HG02759 (cell line): ENCODE measurements around the gene KIFBP.
"Not testable (repeated sequence)": the region's sequence is repeated elsewhere in the genome, so short reads cannot be mapped to it uniquely, and the experiment has no call there.

Source experiments
- ATAC-seq: cut with Tn5 transposase; IDR thresholded peaks from one replicate; pipeline ENCODE4 v1.9.1; 2021; ENCODE audit warnings: mild to moderate bottlenecking, moderate library complexity; ENCODE audit not compliant: unreplicated experiment

KIFBP gene

DNA sequence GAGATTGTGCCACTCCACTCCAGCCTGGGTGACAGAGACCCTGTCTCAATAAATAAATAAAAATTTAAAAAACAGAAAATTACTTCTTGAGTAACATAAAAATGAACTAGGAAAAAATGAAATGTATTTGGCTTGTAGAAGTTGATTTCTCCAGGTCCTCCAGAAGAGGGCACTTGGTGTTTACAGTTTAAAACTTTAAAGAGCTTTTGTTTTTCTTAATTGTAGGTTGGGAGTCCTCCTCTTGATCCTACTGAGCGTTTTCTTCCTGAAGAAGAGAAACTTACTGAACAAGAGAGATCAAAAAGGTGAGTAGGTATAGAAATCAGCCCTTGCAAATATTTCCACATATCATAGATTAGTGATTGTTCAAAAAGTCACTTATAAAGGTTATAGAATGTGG lies 16.2 kb downstream of the KIFBP start:
- ATAC-seq, result no peak

DNA sequence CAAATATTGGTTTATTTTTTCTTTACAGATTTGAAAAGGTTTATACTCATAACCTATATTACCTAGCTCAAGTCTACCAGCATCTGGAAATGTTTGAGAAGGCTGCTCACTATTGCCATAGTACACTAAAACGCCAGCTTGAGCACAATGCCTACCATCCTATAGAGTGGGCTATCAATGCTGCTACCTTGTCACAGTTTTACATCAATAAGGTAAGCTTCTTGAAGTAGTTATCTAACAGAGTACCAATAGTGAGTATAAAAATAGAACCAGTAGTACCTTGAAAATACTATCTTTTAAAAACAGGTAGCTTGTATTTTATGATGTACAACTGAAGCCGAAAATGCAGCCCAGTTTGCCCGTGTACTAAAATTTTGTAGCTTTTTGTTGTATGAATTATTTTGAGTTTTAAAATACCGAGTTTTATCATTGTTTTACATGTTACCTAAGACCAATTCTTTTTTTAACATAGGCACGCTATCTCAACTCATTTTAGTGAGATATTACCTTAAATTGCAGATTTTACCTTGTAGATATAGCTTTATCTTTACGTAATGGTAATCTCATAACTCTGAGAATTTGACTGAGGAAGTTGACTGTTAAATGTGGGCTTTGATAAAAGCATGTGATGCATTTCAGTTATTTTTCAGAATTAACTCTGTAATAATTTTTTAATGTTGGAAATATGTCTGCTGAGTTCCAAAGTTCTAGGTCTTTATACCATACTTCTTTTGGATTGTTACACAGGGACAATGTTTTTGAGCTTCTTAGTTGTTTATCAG lies 17.3 kb downstream of the KIFBP start:
- no peak for ATAC-seq

DNA sequence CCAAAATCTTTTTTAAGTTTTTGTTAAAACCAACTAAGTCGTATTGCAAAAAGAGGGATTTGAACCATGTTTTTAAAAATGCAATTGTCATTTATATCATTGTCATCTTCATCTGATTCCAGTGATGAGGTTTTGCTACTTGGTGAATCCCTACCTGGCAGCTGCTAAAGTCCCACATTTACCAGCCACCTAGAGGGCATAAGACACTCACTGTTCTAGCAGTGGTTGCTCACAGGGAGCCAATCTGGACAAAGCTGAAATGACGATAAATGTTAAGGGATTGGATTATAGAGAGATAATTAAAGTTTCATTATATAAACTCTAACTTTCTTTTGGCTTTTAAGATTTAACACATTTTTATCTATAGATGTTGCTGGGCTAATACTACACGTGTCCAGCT lies 18.7 kb downstream of the KIFBP start:
- no peak for ATAC-seq

DNA sequence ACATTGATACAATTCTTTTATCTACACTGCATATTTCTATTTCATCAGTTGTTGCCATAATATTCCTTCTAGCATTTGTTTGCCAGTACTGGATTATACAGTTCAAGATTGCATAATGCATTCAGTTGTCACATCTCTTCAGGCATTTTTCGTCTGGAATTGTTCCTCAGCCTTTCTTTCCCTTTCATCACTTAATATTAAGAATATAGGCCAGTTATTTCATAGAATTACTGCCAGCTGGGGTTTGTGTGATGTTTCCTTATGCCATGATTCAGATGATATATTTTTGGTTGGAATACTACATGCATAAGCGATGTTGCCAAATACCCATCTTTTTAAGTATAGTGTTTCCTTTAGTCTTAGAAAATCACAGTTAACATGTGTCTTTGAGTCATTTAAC lies 20.8 kb downstream of the KIFBP start:
- ATAC-seq, result no peak

DNA sequence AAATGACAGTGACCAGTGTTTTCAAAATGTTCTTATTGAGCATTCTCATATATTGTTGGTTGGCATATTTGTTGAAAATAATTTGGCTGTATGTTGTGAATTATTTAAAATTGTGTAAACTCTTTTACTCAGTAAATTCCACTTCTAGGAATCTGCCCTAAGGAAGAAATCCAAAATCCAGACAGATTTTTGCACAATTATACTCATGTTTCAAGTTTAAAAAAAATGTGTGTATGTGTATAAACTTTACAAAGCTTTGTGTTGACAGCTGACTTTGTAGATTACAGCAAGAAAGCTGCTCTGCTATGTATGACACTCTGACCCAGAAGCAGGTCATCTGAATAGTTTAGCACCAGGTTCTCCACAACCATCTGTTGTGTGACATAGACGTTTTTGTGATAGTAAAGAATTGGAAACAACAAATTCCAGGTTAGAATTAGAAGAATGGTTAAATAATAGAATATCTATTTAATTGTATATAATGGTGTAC lies 21.6 kb downstream of the KIFBP start:
- no peak for ATAC-seq

DNA sequence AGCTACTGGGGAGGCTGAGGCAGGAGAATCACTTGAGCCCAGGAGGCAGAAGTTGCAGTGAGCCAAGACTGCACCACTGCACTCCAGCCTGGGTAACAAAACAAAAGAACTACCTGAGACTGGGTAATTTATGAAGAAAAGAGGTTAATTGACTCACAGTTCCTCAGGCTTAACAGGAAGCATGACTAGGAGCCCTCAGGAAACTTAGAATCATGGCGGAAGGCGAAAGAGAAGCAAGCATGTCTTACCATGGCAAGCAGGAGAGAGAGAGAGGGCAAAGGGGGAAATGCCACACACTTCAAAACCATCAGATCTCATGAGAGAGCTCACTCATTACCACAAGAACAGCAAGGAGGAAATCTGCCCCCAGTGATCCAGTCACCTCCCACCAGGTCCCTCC lies 24.2 kb downstream of the KIFBP start:
- ATAC-seq, result not testable (repeated sequence)

DNA sequence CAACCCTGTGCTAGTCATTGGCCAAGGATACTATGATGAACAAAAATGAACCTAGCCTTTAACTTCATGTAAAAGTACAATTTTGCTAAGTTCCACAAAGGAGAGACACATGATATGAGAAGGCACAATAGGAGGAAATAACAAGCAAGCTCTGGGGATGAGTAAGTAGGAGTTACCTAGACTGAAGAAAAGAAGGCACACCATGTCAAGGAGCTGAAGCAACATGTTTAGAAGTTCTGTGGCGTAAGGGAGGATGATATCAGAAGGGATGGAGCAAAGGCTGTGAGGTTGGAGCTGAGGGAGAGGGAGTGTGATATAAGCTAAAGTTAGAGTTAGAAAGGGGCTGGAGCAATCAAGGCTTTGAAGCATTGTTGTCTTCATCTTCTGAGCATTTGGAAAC lies 25.6 kb downstream of the KIFBP start:
- no peak for ATAC-seq

DNA sequence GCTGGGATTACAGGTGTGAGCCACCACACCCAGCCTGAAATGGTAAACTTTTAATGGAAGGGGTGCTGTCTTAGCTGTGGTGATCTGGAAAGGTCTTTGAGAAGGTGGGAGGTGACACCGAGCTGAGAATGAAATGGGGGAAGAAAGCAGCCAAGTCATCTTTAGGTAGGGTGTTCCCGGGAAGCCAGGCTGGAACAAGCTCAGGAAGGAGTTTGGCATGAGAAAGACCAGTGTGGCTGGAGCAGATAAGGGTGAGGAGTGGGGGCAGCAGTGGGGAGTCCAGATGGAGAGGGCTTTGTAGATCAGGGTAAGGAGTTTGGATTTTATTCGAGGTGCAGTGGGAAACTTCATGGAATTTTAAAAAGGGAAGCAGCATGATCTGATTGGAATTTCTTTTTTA lies 30.0 kb downstream of the KIFBP start:
- no peak for ATAC-seq

DNA sequence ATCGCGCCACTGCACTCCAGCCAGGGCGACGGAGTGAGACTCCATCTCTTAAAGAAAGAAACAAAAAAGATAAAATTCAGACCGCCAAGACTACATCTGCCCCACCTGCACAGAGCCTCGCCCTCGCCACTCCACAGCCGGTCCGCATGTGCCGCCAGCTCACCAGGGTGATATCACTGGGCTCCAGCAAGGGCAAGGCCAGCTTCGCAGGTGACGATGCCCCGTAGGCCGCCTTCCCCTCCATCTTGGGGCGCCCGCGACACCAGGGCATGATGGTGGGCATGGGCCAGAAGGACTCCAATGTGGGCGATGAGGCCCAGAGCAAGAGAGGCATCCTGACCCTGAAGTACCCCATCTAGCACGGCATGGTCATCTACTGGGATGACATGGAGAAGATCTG lies 34.0 kb downstream of the KIFBP start:
- no peak for ATAC-seq

DNA sequence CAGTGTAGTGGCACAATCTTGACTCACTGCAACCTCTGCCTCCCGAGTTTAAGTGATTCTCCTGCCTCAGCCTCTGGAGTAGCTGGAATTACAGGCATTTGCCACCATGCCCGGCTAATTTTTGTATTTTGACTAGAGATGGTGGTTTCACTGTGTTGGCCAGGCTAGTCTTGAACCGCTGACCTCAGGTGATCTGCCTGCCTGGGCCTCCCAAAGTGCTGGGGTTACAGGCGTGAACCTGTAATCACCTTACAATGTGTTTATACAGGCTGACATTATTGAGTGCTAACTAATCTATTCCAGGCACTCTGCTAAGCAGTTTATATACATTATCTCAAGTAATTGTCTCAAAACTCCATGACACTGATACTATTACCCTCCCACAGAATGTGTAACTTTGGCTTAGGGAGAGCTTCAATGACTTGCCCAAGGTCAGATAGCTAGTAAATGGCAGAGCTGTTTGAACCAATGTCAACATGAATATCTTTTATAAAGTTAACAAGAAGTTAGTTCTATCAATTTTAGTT lies 36.8 kb downstream of the KIFBP start:
- no peak for ATAC-seq

DNA sequence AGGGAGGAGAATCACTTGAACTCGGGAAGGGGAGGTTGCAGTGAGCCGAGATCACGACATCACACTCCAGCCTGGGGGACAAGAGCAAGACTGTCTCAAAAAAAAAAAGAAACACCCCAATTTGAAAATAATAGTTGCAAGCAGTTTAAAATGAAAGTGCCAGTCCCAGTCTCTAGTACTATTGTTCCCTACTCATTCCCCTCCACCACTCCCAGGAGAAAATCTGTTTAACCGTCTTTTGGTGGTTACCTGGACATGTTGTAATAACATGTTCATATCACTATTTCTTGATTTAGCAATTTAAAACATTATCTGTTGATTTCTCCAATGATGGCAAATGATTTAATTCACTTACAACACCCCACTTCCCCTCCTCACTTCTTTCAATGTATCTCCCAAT lies 44.7 kb downstream of the KIFBP start:
- no peak for ATAC-seq

DNA sequence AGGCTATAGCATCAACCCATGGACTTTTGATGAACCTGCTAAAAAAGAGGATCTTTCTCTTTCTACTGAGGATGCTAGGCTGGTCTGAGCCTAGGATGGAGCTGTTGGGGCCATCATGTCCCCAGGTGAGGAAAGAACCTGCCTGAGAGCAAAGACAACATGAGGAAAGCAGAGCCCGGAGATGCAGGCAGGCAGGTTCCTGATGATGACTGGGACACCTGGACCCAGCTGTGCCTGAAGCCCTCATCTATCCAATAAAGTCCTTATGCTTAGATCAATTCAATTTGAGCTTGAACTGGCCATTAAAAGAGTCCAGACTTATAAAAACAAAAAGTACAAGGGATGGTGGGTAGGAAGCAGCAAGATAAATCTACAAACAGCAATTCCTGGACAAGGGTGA lies 48.9 kb downstream of the KIFBP start:
- no peak for ATAC-seq

DNA sequence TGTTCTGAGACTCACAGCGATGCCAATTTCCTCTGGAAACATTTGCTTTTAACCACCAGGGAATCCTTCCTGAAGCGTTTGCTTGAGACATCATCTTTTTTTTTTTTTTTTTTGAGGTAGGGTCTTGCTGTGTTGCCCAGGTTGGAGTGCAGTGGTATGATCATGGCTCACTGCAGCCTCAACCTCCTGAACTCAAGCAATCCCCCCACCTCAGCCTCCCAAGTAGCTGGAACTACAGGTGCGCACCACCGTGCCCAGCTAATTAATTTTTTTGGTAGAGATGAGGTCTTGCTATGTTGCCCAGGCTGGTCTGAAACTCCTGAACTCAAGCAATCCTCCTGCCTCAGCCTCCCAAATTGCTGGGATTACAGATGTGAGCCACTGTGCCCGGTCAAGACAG lies 52.3 kb downstream of the KIFBP start:
- ATAC-seq, result not testable (repeated sequence)

DNA sequence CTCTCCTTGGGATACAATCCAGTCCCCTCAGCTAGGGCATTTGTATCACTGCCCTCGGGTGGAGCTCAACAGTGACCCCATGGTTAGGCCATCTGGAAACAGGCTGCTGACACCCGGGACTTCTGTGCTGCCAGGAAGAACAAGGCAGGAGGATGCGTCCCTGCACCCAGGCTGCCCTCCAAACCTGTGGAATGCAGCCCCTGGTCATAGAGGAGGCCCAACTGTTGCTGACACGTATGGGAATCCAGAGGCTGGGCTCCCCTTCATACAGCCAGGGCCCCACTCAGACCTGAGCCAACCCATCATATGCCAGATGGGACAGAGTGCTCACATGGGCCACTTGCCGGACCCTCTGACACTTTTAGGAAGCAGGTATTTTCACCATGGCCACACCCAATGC lies 53.8 kb downstream of the KIFBP start:
- no peak for ATAC-seq

DNA sequence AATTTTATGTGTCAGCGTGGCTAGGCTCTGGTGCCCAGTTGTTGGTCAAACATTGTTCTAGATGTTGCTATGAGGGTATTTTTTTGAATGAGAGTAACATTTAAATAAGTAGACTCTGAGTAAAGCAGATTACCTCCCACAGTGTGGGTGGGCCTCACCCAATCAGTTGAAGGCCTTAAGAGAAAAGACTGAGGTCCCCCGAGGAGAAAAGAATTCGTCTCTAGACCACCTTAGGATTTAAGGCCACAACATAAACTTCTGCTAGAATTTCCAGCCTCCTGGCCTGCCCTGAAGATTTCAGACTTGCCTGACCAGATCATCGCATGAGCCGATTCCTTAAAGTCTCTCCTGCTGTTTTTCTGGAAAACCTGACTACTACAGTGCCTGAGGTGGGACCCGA lies 54.2 kb downstream of the KIFBP start:
- ATAC-seq, result no peak

DNA sequence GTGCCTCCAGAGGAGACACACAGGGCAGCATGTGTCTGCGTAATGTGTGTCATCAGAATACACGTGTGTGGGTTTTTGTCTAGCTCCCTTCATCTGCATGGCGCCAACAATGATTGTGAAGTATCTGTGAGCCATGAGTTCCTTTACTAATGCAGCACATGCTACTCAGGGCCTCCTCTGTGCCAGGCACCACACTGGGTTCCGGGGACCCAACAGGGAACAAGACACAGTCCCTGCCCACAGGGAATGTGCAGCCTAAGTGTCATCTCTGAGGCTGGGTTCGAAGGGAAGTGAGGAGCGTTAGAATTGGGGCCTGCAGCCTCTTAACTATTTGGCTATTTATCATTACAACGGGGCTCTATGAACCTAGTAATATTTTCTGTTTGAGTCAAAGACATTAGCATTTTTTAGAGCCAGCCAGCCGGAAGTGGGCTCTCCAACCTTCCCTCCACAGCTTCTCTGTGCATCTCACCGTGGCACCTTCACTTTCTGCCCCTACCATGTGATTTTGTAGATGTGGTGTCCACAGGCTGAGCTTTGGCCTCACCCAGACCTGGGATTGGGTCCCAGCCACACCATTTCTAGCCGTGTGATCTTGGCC lies 55.4 kb downstream of the KIFBP start:
- peak; percentile 50 for ATAC-seq

DNA sequence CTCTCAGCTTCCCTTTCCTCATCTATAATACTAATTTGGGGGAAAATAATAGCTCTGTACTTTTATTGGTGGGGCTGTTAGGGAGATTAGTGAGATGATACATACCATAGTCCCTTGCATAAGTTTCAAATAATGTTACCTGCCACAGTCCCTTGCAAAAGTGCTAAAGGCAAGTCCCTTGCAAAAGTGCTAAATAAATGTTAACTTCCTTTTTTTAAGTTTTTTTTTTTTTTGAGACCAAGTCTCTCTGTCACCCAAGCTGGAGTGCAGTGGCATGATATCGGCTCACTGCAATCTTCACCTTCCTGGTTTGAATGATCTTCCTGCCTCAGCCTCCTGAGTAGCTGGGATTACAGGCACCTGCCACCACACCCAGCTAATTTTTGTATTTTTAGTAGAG lies 55.9 kb downstream of the KIFBP start:
- peak; percentile 4 for ATAC-seq

DNA sequence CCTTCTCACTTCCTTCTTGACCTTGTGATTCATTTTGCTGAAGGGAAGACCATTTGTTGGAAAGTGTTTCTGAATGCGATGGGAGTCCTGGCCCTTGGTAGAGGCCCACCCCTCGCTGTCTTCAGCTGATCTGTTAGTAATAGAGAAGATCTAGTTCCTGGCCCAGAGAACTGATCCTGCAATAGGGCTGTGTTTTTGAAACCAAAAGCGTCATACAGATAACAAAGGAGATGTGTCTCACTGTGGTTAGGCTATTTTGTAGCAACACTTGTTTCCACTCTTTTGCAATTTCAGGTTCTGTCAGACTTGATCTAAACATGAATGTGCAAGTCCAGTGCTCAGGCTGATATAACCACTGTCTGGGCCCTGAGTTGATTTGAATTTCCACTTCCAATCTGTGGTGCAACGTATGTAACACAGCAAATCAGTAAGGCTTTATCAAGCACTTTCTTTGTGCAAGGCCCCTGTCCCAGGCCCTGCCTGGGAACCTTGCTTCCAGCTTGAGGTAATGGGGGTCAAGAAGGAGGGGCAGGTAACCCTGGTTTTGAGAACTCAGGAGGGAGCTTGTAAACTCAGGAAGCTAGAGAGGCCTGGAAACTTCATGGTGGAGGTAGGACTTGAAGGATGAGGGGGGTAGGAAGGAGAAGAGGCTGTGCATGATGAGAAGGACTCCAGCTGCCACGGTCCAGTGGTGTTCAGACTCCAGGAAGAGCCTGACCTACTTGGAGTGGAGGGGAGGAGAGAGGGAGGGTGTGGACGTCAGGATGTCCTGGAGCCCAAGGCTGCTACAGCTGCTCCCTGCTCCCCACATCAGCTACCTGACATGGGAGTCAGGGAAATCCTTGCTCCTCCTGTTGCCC lies 57.1 kb downstream of the KIFBP start:
- peak; percentile 59 for ATAC-seq

DNA sequence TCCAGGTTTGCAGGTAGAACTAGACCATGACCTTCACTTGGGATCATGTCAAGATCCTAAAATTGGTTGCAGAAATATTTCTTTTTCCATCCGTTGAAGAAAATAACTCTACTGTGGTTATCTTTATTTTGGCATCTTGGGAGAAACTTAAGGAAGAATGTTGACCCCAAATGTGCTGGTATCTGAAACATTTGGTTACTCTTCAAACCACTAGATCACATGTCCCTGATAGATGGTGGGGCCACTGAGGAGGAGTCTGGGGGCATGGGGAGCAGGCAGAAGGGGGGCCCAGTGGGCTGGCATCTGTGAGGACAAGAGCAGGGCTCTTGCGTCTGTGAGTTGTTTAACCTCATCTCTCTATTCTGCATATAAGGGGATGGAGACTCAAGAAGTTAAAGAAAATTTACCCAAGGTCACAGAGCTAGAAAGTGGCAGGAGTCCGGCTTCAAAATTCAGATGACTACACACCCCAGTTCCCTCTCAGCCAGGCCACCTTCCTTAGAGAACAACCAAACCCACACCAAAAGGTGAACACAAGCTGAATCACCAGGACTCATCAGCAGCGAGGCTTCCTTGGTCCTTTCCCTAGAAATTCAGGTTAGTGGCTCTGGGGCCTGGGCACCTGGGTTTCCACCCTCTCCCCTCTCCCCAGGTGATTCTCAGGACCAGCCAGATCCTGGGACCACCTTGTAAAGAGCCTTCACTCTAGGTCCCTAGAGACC lies 58.7 kb downstream of the KIFBP start:
- no peak for ATAC-seq

DNA sequence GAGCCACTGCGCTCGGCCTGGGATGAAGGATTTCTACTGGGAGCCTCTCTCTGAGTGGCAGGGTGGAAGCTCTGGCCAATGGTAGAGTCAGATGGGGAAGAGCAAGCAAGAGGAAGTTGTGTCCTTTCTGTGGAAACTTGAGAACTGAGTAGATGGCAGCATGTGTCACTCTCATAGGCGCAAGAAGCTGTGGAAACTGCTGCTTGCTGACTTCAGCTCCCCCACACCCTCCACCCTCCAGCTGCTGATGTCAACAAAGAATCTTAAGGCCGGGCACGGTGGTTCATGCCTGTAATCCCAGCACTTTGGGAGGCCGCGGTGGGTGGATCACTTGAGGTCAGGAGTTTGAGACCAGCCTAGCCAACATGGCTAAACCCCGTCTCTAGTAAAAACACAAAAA lies 59.5 kb downstream of the KIFBP start:
- no peak for ATAC-seq

DNA sequence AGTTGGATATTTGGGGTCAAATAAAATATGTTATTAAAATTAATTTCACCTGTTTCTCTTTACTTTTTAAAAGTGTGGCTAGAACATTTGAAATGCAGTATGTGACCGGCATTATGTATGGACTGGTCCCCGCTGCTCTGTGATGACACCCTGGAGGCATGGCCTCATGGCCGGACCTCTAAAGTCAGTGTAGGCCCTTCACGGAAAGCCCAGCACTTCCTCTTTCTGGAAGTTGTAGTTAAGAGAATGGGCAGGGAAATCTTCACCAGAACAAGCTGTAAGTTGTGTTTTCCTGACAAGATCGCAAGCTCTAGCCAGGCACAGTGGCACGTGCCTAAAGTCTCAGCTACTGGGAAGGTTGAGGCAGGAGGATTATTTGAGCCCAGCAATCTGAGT lies 61.0 kb downstream of the KIFBP start:
- no peak for ATAC-seq
